T-helper 1 cell treated with Interleukin-12 subunit alpha and Interleukin-12 subunit beta and Interleukin-4 antibody, amounts not matched to agents 30 ng/mL and 1 ng/mL, for 36 hours (primary cell): ENCODE data around the gene MAP4K4. TPM values are rescaled to one million over a fixed set of nuclear protein-coding genes. Genes with fewer than 3 reads are reported as not detected.

ENCODE experiments used
- intact Hi-C: fragments of 100-400 bp; cut with micrococcal nuclease; formaldehyde crosslinking; loops from one replicate; pipeline ENCODE4 v1.15.1; 2024
- total RNA-seq: library from RNA; stranded (reverse); gene quantifications from 2 replicates; pipeline ENCODE4 v1.2.3, GENCODE V29; 2022

The MAP4K4 gene
- total RNA-seq, 1 donor from 2014 or later, result 120 TPM

DNA sequence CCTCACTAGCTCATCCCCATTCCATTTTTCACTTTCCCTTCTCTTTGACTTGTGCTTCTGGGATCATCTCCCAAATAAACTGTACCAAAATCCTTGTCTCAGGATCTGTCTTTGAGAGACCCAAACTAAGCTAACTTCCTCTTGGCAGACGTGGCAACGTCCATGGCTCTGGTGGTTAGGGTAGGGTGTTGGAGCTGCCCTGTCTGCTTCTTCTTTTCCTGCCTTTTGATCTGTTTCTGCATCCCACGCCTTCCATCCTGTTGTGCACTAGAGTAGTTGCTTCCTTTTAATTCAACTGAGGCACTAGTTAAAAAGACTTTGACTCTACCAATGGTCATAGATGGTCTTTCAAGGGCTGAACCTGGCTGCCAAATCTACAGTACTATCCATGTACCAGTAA, 5.5 kb upstream of the MAP4K4 start:
- intact Hi-C loops, result no loop called here

DNA sequence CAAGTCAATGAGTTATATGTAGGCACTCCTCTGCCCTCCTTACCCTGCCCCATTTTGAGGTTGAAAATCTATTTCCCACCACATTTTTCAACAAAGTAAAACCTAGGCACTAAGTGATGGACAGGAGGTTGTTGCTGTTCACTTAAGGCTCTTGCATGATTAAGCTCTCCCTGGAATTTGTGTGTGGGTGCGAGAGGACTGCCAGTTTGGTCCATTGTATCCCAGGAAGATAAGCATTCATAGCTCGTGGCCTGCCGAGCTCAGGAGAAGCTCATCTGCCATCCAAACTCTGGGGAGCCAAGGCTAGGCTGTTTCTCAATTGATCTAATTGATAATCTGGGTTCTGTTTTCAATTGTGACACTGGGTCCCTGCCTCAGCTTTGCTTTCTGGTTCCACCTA, 4.7 kb upstream of the MAP4K4 start:
- intact Hi-C loops, result no loop called here

DNA sequence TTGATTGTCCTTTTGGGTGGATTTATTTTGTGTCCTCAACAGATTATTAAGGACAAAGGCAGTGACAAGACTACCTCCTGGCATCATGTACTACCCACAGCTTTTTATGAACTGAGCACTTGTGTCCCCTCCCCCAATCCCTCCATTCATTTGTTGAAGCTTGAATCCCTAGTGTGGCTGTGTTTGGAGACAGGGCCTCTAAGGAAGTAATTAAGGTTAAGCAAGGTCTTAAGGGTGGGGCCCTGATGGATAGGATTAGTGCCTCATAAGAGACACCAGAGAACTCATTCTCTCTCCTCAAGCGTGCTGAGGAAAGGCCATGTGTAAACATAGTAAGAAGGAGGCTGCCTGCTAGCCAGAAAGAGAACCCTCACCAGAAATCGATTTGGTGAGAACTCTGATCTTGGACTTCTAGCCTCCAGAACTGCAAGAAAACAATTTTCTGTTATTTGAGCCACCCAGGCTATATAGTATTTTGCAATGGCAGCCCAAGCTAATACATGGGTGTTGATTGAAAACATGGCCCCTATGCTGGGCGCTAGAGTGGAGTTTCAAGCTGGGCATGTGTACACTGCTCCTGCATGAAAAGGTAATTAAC, 3.4 kb upstream of the MAP4K4 start:
- intact Hi-C loops, result no loop called here

DNA sequence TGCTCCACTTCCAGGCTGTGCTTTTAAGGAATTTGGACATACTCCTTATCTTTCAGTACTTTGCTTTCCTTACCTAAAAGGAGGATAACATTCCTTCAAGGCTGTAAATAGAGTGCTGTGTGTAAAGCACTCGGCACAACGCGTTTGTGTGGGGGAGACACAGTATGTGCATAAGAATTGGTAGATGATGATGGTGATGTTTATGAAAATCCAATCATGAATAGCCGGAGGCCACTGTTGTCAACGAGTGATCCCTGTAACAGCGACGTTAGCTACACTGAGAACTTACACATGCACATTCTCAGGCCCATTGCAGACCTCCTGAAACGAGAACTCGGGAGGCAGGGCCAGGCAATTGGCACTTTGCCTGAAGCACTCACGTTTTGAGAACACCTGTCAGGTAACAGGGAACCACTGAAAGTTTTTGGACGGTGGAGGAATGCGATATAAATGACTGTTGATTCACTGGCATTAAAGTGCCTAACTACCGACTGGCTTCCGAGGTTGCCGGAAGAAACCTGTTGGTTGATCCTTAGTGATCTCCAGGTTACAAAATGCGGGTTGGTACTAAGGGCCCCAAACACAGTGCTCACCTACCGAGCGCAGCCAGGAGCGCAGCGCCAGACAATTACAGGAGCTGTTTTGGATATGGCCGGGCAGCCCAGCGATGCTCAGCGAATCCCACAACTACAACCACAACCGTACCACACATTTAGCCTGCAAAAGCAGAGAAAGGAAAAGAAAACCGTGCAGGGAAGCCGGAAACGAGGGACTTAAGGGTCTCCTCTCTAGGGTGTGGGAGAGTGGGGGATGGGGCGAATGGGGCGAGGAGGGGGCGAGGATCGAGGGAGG, 1.0 kb upstream of the MAP4K4 start:
- intact Hi-C loops, result loop anchor here (1.0 to 5.0 kb wide), 8 partner anchors 36 to 731 kb away; partner anchors contain the start of gene RFX8

DNA sequence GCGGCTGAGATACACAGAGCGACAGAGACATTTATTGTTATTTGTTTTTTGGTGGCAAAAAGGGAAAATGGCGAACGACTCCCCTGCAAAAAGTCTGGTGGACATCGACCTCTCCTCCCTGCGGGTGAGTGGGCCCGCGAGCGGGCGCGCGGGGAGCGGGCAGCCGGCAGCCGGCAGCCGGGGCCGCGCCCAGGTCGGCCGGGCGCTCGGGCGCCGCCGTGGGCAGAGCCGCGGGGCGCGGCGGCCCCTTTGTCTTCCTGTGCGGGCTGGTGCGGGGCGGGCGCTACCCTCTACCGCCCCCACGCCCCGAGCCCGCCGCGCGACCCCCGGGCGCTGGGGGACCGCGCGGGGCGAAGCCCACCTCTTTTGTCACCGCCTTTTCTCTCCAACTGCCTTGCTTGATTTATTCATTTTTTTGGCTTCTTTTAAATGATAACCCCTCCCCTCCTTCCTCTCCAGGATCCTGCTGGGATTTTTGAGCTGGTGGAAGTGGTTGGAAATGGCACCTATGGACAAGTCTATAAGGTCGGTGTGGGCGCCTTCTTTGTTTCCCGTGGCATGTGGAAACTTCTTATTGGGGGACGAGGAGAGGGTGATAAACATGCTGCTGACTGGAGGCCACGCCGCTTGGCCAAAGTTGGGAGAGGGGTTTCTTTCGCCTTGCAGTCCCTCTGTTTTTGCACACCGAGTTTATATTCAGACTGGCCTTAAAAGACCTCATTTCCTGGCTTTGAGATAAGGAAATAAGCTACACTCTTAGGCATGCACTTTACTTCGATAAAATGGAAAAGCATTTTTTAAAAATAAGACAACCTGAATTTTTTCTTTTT, 722 bp downstream of the MAP4K4 start:
- intact Hi-C loops, result loop anchor here (1.0 to 5.0 kb wide), 9 partner anchors 8 to 729 kb away; partner anchors contain the start of genes CNOT11 and RPL31

DNA sequence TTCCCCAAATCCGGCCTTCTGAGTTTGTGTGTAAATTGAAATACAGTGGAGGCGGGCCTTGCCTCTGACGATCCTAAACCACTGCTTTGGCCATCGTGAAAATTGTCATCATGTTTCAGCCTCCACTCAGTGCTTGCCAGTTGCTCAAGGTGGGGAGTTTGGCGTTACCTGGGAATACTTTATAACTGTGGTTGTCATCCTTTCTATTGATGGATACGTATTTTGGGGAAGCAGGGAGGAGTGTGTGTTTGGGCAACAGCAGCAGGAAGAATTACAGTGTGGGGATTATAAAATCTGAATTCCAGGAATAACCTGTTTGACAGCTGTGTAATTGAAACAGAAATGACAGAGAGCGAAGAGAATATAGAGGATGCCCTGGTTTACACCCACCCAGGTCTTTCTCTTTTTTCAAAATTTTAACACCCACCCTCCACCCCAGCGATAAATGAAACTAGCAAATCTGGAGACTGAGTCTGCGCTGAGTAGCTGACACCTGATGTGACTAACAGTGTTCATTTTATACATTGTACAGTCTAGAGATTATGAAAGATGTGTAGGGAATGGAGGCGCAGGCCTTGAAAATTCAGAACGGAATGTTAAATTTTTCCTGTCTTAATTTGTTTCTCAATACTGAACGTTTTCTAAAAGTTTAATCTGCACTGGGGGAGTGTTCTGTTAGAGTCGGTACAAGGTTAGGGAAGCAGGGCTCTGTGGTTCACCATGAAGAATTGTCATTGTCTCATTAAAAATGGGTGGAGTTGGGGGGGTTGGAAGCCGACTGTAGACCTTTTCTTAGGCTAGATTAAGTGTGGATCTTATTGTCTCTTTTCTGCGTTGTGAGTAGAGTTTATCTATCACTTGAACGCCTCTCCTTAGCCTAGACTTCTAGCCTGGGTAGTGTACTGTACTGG, 1.6 kb downstream of the MAP4K4 start:
- intact Hi-C loops, result loop anchor here (1.0 to 5.0 kb wide), 11 partner anchors 7 to 728 kb away; partner anchors contain the start of genes CNOT11 and RPL31

DNA sequence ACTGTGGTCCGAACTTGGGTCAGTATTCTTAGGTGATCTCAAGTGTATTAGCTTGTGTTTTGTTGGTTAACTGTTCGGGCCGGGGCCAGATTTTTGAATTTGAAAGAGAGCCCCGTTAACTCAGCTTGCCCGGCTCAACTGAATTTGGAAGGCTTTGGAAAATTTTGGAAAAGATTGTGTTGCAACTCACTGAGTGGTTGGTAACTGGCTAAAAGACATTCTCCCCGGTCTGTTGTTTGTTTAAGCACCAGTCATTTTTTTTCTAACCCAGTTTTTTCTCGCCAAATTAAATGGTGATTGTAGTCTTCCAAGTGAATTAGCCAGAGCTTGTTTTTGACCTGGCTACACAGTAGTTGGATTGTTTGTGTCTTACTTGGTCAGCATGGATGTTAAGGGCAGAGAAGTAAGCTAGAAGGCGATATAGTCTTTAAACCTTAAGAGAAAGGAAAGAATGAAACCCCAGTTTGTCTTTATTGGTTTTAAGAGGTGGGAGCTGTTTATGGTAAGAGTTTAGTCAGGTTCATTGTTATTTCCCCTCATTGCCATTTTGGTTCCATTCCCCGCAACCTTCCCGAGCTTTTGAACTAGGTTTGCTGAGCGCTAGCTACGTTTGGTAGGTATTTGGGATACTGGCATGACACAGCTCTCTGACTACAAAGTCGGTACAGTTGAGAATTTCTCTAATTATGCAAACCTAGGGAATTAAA, 2.4 kb downstream of the MAP4K4 start:
- intact Hi-C loops, result loop anchor here (1.0 to 5.0 kb wide), 10 partner anchors 17 to 727 kb away; partner anchors contain the start of gene CNOT11

DNA sequence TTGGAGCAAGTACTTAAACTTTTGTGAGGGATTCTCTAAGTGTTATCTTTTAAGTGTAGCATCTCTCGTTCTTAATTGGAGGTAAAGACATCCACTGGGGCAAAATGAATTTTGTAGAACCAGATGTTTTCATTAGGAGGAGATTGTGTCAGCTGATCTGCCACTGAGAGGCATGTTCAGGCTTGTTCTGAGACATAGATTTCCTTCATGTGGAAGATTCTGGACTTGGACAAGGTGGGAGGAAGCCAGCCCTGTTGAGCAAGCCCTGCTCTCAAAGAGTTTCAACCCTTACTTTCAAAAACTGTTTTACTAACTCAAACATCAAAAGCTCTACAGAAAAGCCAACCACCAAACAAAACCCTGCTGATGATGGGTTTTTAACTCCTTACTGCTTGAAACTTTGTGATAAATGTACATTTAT, 6.5 kb downstream of the MAP4K4 start:
- intact Hi-C loops, result loop anchor here (5.0 kb wide), 1 partner anchor 553 kb away; no protein-coding TSS in a partner anchor

DNA sequence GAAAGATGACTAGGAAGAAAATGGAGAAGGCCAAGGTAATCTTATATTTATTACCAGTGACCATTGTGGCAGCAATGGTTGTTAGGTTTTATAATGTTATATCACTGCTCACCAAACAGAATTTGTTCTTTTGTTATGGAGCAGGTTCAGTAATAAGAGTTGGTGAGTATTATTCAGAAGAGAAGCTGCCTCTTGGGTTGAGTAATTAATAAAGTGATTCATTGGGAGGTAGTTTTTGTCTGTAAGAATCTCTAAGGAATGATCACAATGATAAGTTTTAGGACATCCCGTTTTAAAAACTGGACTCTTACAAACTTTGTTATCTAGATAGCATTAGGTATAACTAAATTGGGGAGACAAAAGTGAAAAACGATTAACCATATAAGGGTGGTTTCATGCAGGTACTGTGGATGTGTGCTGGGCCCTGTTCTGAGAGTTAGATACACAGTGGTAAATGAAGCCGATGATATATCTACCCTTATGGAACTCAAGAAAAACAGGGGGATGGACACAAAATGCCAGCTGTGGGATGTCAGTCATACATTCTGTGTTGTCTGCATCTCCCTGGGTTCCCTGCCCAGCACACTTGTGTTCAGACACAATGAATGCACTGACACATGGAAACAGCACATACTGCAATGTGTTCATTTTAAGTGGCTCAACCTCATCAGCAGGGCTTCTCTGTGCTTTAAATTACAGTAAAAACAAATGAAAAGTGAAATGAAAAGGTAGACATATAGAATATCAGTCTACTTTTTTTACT, 7.5 kb downstream of the MAP4K4 start:
- intact Hi-C loops, result loop anchor here (5.0 kb wide), 2 partner anchors 552 to 652 kb away; partner anchors contain the start of gene IL18R1

DNA sequence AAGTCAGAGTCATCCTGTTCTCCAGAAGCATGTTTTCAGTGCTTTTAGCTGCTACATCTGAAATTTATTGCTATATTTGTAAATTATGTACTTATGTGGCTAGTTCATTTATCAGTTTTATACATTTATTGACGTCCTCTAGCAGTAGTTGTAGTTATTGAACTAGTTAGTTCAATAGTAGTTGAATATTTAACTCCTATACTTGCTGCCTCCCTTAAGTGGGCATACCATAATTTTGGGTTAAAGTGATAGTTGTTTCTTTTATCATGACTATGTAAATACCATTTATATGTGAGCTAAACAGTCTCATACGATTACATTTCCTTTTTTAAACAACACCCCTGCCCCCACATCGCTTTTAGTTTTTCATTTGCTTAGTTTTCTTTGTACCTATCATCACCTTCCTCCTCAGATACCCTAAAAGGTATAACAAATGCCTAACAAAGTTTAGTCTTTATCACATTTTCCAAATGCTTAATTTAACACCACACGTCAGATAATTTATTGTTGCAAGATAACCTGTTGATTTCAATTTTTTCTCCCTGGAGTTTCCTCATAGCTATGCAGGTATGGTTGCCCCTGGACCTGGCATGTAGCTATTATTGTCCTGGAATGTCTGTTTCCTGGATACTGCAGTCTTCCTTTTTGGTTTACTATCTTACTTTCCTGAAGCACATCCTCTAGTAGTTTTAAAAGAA, 8.8 kb downstream of the MAP4K4 start:
- intact Hi-C loops, result loop anchor here (1.0 to 5.0 kb wide), 4 partner anchors 8 to 651 kb away; partner anchors contain the start of genes IL18R1 and RFX8

DNA sequence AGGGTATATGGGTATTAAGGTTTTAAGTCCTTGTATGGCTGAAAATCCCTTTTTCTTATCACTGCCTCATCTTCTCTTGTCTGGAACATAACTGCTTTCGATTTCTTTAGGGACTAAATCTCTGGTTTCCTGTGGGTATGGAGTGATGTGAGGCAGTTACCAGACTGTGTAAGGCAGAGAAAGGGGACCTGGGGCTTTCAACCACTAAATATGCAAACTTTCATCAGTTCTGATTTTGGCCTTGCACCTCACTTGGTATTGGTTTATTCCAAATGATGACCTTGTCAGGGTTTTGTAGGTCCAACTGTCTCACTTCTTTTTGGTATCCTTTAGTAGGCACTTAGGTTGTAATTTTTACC, 9.3 kb downstream of the MAP4K4 start:
- intact Hi-C loops, result loop anchor here (1.0 to 5.0 kb wide), 4 partner anchors 8 to 651 kb away; partner anchors contain the start of genes IL18R1 and RFX8

DNA sequence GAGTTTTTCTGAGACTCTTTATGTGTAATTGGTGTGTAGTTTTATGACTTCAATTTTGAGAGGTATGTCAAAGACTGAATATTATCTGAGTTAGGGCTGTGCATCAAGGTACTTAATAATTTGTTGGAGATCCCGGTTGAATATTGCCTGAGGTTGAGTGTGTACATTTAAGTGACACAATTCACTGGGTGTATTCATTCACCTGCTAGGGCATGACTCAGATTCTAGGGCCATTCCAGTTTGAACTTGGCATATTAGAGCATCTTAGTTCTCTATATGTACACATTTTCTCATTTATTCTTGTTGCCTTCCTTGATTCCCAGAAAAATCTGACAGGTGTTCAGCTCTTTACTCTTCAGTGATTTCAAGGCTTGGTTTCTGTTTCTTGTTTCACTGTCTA, 12.5 kb downstream of the MAP4K4 start:
- intact Hi-C loops, result loop anchor here (1.0 to 10.0 kb wide), 2 partner anchors 9 to 555 kb away; partner anchors contain the start of gene TBC1D8

DNA sequence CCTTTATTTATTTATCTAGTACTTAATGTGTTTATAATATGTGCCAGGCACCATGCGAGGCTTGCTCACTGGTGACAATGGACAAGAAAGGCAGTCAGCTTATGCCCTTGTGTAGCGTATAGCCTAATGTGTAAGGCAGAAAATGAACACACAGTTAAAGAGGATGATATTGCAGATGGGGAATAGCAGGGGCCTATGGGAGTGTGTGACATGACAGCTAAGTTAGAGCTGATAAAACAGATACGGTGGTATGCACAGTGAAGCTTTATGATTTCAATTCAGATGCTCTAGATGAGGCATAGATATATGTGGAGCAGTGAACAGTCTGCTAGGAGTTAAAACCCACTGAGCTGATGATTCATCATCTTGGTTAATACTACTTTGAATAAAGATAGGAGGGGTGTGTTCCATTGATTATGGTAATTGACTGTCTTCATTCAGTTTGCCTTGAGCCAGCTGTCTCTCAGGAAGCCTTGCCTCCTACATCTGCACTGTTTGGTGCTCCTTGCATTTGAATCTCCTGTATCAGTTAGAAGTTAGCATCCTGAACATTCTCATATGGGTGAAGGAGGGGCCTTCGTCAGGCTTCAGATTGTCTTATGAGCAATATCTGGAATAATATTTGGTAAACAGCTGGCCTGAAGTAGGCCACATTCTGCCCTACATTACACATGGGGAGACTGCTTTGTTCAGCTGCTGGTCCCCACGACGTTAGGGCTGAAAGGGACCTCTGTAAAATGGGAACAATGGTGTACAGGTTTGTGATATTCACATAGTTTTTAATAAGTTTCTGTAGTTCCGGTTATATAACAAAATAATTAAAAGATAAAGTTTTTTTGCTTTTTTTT, 13.2 kb downstream of the MAP4K4 start:
- intact Hi-C loops, result loop anchor here (1.0 to 10.0 kb wide), 2 partner anchors 9 to 556 kb away; partner anchors contain the start of gene TBC1D8

DNA sequence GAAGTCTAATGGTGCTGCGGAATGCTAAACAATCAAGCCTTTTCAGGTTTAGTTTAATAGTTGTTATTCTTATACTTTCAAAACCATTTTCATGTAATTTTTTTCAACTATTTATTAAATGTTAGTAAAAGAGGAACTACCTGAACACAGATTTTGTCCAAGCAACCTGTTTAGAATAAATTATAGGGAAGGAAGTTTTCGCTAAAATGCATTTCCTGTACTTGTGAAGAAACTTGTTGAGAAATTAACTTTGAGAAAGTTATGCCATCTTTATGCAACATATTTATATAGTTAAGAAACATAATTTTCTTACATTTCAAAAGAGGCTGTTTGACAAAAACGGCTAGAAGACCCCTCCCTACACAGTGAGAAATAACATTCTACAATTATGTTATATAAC, 16.6 kb downstream of the MAP4K4 start:
- intact Hi-C loops, result loop anchor here (10.0 kb wide), 1 partner anchor 559 kb away; the partner anchor contains the start of gene TBC1D8

DNA sequence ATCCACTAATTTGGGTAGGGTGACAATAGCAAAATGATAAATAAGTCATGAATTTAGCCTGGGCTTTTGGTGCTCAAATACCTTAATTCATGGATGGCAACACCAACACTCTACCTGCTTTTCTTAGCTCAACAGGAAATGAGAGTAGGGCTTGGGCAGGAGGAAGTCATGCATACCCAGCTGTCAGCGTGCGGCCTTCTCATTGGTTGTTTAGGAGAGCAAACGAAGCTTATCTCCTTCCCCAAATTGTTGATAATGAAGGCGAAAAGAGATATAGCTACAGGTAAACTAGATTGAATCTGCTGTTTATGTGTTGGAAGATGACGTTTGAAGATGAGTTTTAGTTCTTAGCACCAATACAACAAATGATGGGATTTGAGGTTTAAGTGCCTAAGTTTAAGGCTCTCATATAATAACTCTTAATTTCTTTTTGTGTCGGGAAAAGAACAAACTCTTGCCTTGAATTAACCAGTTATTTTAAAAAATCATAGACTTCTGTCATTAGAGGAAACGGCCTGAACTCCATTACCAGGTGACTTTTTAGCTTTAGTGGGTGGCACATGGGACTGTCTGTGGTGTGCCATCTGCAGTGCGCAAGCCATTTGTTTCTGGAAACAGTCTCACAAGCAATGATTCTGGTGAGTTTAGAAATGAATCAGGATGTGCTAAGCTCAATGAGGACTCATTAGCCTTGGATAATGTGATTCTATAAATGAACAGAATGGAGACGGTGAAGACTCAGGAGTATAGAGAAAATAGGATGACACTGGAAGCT, 19.8 kb downstream of the MAP4K4 start:
- intact Hi-C loops, result loop anchor here (1.0 to 10.0 kb wide), 8 partner anchors 11 to 562 kb away; partner anchors contain the start of genes CNOT11, RNF149 and TBC1D8

DNA sequence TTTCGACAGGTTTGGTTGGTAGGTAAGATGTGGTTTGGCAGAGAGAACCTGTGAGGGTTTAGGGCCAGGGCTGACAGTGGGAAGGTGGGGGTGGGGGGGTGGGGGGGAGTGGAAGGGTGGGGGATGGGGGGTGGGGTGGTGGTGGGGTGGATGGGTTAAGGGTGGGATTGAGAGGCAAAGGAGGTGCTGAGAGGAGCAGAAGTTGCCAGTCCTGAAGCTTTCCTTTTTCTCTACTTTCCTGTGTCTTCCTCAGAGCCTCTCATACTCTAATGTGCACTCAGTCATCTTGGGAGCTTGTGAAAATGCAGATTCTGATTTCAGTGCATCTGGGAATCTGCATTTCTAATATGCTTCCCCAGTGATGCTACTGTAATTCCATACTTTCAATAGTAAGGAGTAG, 21.0 kb downstream of the MAP4K4 start:
- intact Hi-C loops, result loop anchor here (5.0 to 10.0 kb wide), 3 partner anchors 411 to 564 kb away; partner anchors contain the start of genes CNOT11, RNF149 and TBC1D8
